PC-9 (cell line): ENCODE measurements around the gene PEPD. TPM values are rescaled to one million over a fixed set of nuclear protein-coding genes. Genes with fewer than 3 reads are reported as not detected.

Source experiments
- BruUV-seq: library from RNA; stranded (reverse); fragments of 400-500 nt; replicated peaks from 2 replicates; lab custom pipeline; 2021; lab: Mats Ljungman, UMichigan
- CTCF ChIA-PET: fragments of 300-600 bp; sonication (Branson Sonifier 250); formaldehyde crosslinking; loops from one replicate; lab custom pipeline; 2022; ENCODE audit warnings: antibody characterized with exemption; lab: Charles Lee
- POLR2A ChIA-PET: fragments of 300-600 bp; sonication (Branson Sonifier 250); formaldehyde crosslinking; loops from one replicate; lab custom pipeline; 2022; ENCODE audit warnings: antibody characterized with exemption; ENCODE audit not compliant: unreplicated experiment; lab: Charles Lee
- DNase-seq, 2 experiments: peaks; one replicate each; pipeline versions ENCODE4 v3.0.0 to v3.0.0-alpha.2; 2015 to 2022; ENCODE audit warnings: mixed read lengths in 1 of 2
- H2AFZ ChIP-seq: fragments of 200-600 bp; sonication (generic); 2 replicates; pipeline ENCODE4 v1.8.1; 2017; ENCODE audit warnings: antibody characterized with exemption
- H3F3A ChIP-seq: fragments of 200-600 bp; sonication (generic); 2 replicates; pipeline ENCODE4 v1.8.1; 2017; ENCODE audit warnings: antibody characterized with exemption, mild to moderate bottlenecking, low read depth; ENCODE audit not compliant: insufficient read depth
- H3K27ac ChIP-seq: fragments of 200-600 bp; sonication (generic); 2 replicates; pipeline ENCODE4 v1.6.1; 2016; ENCODE audit warnings: mixed run types
- H3K27me3 ChIP-seq: fragments of 200-600 bp; sonication (generic); 2 replicates; pipeline ENCODE4 v1.6.1; 2016; ENCODE audit warnings: low read depth, mixed run types; ENCODE audit not compliant: insufficient read depth
- H3K36me3 ChIP-seq: fragments of 200-600 bp; sonication (generic); 2 replicates; pipeline ENCODE4 v1.6.1; 2016; ENCODE audit warnings: low read depth, mixed run types
- H3K4me1 ChIP-seq: fragments of 200-600 bp; sonication (generic); replicated peaks from 2 replicates; pipeline ENCODE4 v1.6.1; 2016; ENCODE audit warnings: mixed run types; ENCODE audit not compliant: insufficient read depth
- H3K4me2 ChIP-seq: fragments of 200-600 bp; sonication (generic); 2 replicates; pipeline ENCODE4 v1.6.1; 2017; ENCODE audit warnings: mixed run types
- H3K4me3 ChIP-seq: fragments of 200-600 bp; sonication (generic); 2 replicates; pipeline ENCODE4 v1.6.1; 2016; ENCODE audit warnings: mixed run types
- H3K79me2 ChIP-seq: fragments of 200-600 bp; sonication (generic); 2 replicates; pipeline ENCODE4 v1.6.1; 2017; ENCODE audit warnings: low read depth, mixed run types
- H3K9me2 ChIP-seq: fragments of 200-600 bp; sonication (generic); 2 replicates; pipeline ENCODE4 v1.8.1; 2017; ENCODE audit warnings: mild to moderate bottlenecking; ENCODE audit not compliant: insufficient read depth
- H3K9me3 ChIP-seq: fragments of 200-600 bp; sonication (generic); 2 replicates; pipeline ENCODE4 v1.8.1; 2016; ENCODE audit warnings: low read depth; ENCODE audit not compliant: insufficient read depth
- H4K20me1 ChIP-seq: fragments of 200-600 bp; sonication (generic); 2 replicates; pipeline ENCODE4 v1.8.1; 2017; ENCODE audit not compliant: insufficient read depth
- EZH2 ChIP-seq: fragments of 200-600 bp; sonication (generic); IDR thresholded peaks from 2 replicates; pipeline ENCODE4 v1.8.0; 2017; ENCODE audit warnings: antibody characterized with exemption, low read depth
- intact Hi-C: fragments of 100-400 bp; cut with micrococcal nuclease; formaldehyde crosslinking; loops from one replicate; pipeline ENCODE4 v1.10.0; 2022; ENCODE audit not compliant: unreplicated experiment
- total RNA-seq: library from RNA; stranded (reverse); gene quantifications from 2 replicates; pipeline ENCODE4 v1.2.3, GENCODE V29; 2021
- TF ChIP-seq, protein P1 (sequence below): fragments of 200-600 bp; sonication (generic); conservative IDR thresholded peaks from 2 replicates; pipeline ENCODE4 v1.6.1; 2017; ENCODE audit warnings: mixed run types, antibody characterized with exemption, mild to moderate bottlenecking, moderate library complexity

PEPD gene
- total RNA-seq, 1 experiment from 2014 or later = 71.0 TPM

DNA sequence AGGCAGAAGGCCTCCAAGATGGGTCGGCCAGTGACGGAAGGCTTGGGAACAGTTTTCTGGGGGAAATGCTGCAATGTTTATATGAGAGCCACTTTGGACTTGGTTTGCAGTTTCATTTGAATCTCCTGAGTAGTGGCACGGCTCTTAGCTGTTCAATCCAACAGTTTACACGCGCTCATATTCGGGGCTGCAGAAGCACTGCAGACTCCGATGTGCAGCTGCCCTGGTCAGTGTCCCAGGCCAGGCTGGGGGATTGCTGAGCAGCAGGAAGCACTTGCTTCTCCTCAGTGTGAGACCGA is 116.4 kb downstream of the PEPD start:
- Histone ChIP-seq H3K9me3 (no peaks in the 10 kb centered on the region), H3K9me2 (no peaks in the 10 kb centered on the region), H4K20me1 (no peaks in the 10 kb centered on the region), H3K79me2 (no peaks in the 10 kb centered on the region), H2AFZ (no peak overlapping the region), H3K27me3 (no peaks in the 10 kb centered on the region), H3K4me3 (no peak overlapping the region), H3K36me3 (no peaks in the 10 kb centered on the region), H3F3A (no peaks in the 10 kb centered on the region), H3K4me1 (no peaks in the 10 kb centered on the region), H3K27ac (no peak overlapping the region), H3K4me2 (no peak overlapping the region)
- POLR2A ChIA-PET = no interaction called here
- intact Hi-C loops = loop anchor here (5.0 kb wide), 2 partner anchors 263 to 278 kb away; no protein-coding TSS in a partner anchor
- BruUV-seq = no TSS peak
- CTCF ChIA-PET = no interaction called here
- no peak for DNase-seq
- TF ChIP-seq, protein P1, sequence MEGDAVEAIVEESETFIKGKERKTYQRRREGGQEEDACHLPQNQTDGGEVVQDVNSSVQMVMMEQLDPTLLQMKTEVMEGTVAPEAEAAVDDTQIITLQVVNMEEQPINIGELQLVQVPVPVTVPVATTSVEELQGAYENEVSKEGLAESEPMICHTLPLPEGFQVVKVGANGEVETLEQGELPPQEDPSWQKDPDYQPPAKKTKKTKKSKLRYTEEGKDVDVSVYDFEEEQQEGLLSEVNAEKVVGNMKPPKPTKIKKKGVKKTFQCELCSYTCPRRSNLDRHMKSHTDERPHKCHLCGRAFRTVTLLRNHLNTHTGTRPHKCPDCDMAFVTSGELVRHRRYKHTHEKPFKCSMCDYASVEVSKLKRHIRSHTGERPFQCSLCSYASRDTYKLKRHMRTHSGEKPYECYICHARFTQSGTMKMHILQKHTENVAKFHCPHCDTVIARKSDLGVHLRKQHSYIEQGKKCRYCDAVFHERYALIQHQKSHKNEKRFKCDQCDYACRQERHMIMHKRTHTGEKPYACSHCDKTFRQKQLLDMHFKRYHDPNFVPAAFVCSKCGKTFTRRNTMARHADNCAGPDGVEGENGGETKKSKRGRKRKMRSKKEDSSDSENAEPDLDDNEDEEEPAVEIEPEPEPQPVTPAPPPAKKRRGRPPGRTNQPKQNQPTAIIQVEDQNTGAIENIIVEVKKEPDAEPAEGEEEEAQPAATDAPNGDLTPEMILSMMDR = no peak
- TF ChIP-seq EZH2 = no peak

DNA sequence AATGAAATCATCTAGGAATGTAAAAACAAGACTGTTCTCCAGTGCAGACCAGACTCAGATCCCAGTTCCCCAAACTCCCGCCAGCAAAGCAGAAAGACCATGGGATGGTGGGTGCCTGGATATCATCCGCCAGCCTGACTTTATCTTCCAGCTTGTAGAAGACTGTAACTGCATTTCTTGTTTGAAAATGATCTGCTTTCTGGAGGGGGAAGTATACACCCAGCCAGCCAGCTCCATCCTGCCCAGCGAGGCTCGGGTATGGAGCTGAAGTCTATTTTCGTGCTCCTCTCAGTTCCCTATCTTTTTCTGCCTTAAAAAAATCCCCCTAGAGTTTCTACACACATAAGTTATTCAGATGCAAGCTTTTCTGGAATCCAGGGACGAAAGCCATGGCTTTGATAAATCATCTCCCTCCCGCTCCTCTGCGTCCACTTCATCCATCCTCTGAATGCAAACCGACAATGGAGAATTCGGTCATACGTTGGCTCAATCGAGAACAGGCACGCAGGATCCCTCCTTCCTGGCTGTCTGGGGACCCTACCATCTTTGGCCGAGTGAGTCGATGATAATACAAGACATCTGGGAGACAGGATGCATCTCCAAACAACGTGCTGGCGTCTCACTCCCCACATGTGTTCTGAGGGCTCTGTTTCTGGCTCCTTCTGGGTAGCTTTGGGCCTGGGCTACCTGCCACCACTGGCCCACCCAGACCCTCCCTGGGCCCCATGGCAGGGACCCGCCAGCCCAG is 116.9 kb downstream of the PEPD start:
- H2AFZ ChIP-seq = no peak overlapping the region
- intact Hi-C loops = loop anchor here (5.0 kb wide), 2 partner anchors 262 to 277 kb away; no protein-coding TSS in a partner anchor
- TF ChIP-seq, protein P1 = no peak
- no peak for TF ChIP-seq EZH2
- no peaks in the 10 kb centered on the region for H4K20me1 ChIP-seq
- H3K4me1 ChIP-seq = no peaks in the 10 kb centered on the region
- ChIA-PET POLR2A (no interaction called here), CTCF (no interaction called here)
- DNase-seq = no peak
- BruUV-seq = no TSS peak
- H3F3A ChIP-seq = no peaks in the 10 kb centered on the region
- no peak overlapping the region for H3K27ac ChIP-seq
- H3K36me3 ChIP-seq = no peaks in the 10 kb centered on the region
- H3K27me3 ChIP-seq = no peaks in the 10 kb centered on the region
- no peaks in the 10 kb centered on the region for H3K9me2 ChIP-seq
- H3K4me2 ChIP-seq = no peak overlapping the region
- H3K4me3 ChIP-seq = no peak overlapping the region
- H3K9me3 ChIP-seq = no peaks in the 10 kb centered on the region
- H3K79me2 ChIP-seq = no peaks in the 10 kb centered on the region

DNA sequence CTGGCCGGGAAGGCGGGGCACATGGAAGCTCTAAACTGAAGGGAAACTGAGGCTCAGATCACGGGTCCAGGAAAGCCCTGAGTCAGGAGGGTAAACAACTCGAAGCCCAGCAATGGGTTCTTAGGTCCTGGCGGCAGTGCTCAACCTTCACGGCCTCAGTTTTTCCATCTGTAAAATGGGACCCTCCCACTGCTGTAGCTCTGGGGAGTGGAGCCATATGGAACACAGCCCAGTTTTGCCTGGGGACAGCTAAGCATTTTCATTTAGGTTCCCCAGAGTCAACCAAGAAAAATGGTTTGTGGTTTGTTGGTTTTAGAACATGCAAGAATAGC is 117.7 kb downstream of the PEPD start:
- Histone ChIP-seq H3K9me2 (no peaks in the 10 kb centered on the region), H3F3A (no peaks in the 10 kb centered on the region), H3K79me2 (no peaks in the 10 kb centered on the region), H2AFZ (no peak overlapping the region), H3K4me2 (no peak overlapping the region), H3K27ac (no peak overlapping the region), H3K27me3 (no peaks in the 10 kb centered on the region), H3K4me3 (no peak overlapping the region), H3K4me1 (no peaks in the 10 kb centered on the region), H3K36me3 (no peaks in the 10 kb centered on the region), H3K9me3 (no peaks in the 10 kb centered on the region), H4K20me1 (no peaks in the 10 kb centered on the region)
- ChIA-PET CTCF (no interaction called here), POLR2A (no interaction called here)
- BruUV-seq = no TSS peak
- no peak for DNase-seq
- TF ChIP-seq, protein P1 = no peak
- no peak for TF ChIP-seq EZH2
- intact Hi-C loops = no loop called here
